Muscle layer of colon (tissue), 2 donors: ENCODE measurements around the gene PTPRH.

ENCODE experiments used
- H3K27ac ChIP-seq: one replicate; pipeline ENCODE4 v1.7.0; 2013; ENCODE audit warnings: low read depth, mild to moderate bottlenecking, low read length, moderate library complexity
- H3K27me3 ChIP-seq, 2 donors: one replicate each; pipeline ENCODE4 v1.7.0; 2013; ENCODE audit warnings: low read length in 2 of 2, mild to moderate bottlenecking in 2 of 2; ENCODE audit not compliant: insufficient read depth in 2 of 2, control insufficient read depth in 1 of 2
- H3K36me3 ChIP-seq: one replicate; pipeline ENCODE4 v1.7.0; 2013; ENCODE audit warnings: mild to moderate bottlenecking, low read length; ENCODE audit not compliant: insufficient read depth
- H3K4me1 ChIP-seq: one replicate; pipeline ENCODE4 v1.7.0; 2013; ENCODE audit warnings: mild to moderate bottlenecking, low read length; ENCODE audit not compliant: insufficient read depth
- H3K4me3 ChIP-seq, 2 donors: one replicate each; pipeline ENCODE4 v1.7.0; 2013; ENCODE audit warnings: low read length in 2 of 2, low read depth in 1 of 2, mild to moderate bottlenecking in 1 of 2, moderate library complexity in 1 of 2
- H3K9ac ChIP-seq: one replicate; pipeline ENCODE4 v1.7.0; 2013; ENCODE audit warnings: low read length
- H3K9me3 ChIP-seq: one replicate; pipeline ENCODE4 v1.7.0; 2013; ENCODE audit warnings: mild to moderate bottlenecking, low read length
- donor health status: abdominal sarcoma.
- donor health status: Adenocarcinoma of cecum.

PTPRH gene

GRCh38 chr19:55241143-55241934 lies 32.0 kb upstream of the PTPRH start:
- H3K9me3 ChIP-seq = no peaks in the 10 kb centered on the region
- H3K9ac ChIP-seq = no peak overlapping the region
- H3K4me1 ChIP-seq = no peaks in the 10 kb centered on the region
- no peaks in the 10 kb centered on the region for H3K27me3 ChIP-seq
- H3K4me3 ChIP-seq = no peak overlapping the region
- H3K36me3 ChIP-seq = peaks cover 84% of the 10 kb centered on the region
- H3K27ac ChIP-seq = no peak overlapping the region

- H3K4me1 ChIP-seq = no peaks in the 10 kb centered on the region
- no peak overlapping the region for H3K4me3 ChIP-seq
- H3K27me3 ChIP-seq = no peaks in the 10 kb centered on the region
- no peak overlapping the region for H3K27ac ChIP-seq
- no peaks in the 10 kb centered on the region for H3K9me3 ChIP-seq
- peaks cover 84% of the 10 kb centered on the region for H3K36me3 ChIP-seq
- no peak overlapping the region for H3K9ac ChIP-seq
Observed at GRCh38 chr19:55240713-55241020, 31.4 kb upstream of the PTPRH start.

DNA sequence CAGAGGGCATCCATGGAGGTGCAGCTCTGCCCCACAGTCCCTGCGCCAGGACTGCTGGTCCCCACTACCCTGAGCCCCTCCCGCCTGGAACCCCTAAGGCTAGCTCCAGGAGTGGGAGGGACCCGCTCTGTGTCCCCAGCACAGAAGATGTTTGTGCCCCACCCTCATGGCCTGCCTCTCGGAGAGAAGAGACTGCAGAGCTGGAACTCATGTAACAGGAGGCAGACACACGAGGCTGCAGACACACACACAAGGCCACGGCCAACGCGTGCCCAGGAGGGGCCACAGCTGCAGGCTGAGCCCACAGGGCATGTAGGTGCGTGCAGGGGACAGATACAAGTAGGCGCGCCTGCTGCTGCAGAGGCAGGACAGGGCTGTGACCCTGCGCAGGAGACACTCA lies 29.7 kb upstream of the PTPRH start:
- Histone ChIP-seq H3K4me1 (no peaks in the 10 kb centered on the region), H3K36me3 (peaks cover 82% of the 10 kb centered on the region), H3K9me3 (no peaks in the 10 kb centered on the region), H3K27ac (no peak overlapping the region), H3K9ac (no peak overlapping the region), H3K4me3 (no peak overlapping the region), H3K27me3 (no peaks in the 10 kb centered on the region)

DNA sequence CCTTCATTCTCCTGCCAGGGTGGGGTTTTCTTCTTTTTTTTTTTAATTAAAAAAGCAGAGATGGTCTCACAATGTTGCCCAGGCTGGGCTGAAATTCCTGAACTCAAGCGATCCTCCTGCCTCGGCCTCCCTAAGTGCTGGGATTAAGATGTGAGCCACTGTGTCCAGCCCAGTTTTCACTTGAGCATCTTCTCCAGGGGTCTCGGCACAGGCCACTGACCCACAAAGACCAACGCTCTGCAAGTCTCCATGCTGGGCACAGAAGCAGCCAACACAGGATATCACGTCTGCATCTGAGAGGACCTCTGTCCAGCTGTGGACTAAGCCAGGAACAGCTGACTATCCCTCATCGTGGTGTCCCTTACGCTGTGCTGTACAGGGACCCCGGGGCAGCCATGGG lies 28.7 kb upstream of the PTPRH start:
- no peaks in the 10 kb centered on the region for H3K4me1 ChIP-seq
- no peak overlapping the region for H3K27ac ChIP-seq
- H3K36me3 ChIP-seq = peaks cover 82% of the 10 kb centered on the region
- no peak overlapping the region for H3K4me3 ChIP-seq
- no peak overlapping the region for H3K9ac ChIP-seq
- H3K27me3 ChIP-seq = no peaks in the 10 kb centered on the region
- no peaks in the 10 kb centered on the region for H3K9me3 ChIP-seq

GRCh38 chr19:55232986-55233385 lies 23.7 kb upstream of the PTPRH start:
- no peaks in the 10 kb centered on the region for H3K9me3 ChIP-seq
- peaks cover 67% of the 10 kb centered on the region for H3K36me3 ChIP-seq
- H3K9ac ChIP-seq = no peak overlapping the region
- H3K4me1 ChIP-seq = peaks cover 7% of the 10 kb centered on the region
- H3K27ac ChIP-seq = no peak overlapping the region
- H3K4me3 ChIP-seq = no peak overlapping the region
- H3K27me3 ChIP-seq = no peaks in the 10 kb centered on the region

DNA sequence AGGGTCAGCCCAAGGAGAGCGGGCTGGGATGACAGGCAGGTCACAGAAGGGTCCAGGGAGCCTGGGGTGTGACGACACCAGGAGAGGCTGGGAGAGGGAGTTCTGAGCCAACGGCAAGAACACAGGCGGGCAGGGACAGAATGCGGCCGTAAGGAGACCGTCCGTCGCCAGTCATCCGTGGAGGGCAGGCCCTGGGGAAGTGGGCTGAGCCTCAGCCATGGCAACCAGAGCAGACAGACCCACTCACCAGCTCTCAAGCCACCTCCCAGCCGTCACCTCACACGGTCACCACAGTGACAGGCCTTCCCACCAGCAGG lies 22.9 kb upstream of the PTPRH start:
- H3K4me3 ChIP-seq = no peak overlapping the region
- H3K36me3 ChIP-seq = peaks cover 60% of the 10 kb centered on the region
- no peak overlapping the region for H3K9ac ChIP-seq
- no peaks in the 10 kb centered on the region for H3K9me3 ChIP-seq
- H3K4me1 ChIP-seq = peaks cover 12% of the 10 kb centered on the region
- H3K27ac ChIP-seq = no peak overlapping the region
- H3K27me3 ChIP-seq = no peaks in the 10 kb centered on the region

- Histone ChIP-seq H3K36me3 (peaks cover 60% of the 10 kb centered on the region), H3K4me3 (no peak overlapping the region), H3K4me1 (peaks cover 12% of the 10 kb centered on the region), H3K27me3 (no peaks in the 10 kb centered on the region), H3K27ac (no peak overlapping the region), H3K9ac (no peak overlapping the region), H3K9me3 (no peaks in the 10 kb centered on the region)
Observed at GRCh38 chr19:55231391-55232285, 22.3 kb upstream of the PTPRH start.

- no peak overlapping the region for H3K27ac ChIP-seq
- H3K9ac ChIP-seq = no peak overlapping the region
- no peaks in the 10 kb centered on the region for H3K27me3 ChIP-seq
- H3K4me3 ChIP-seq = no peak overlapping the region
- H3K36me3 ChIP-seq = peaks cover 60% of the 10 kb centered on the region
- no peaks in the 10 kb centered on the region for H3K9me3 ChIP-seq
- peaks cover 12% of the 10 kb centered on the region for H3K4me1 ChIP-seq
Observed at GRCh38 chr19:55230780-55231179, 21.5 kb upstream of the PTPRH start.

DNA sequence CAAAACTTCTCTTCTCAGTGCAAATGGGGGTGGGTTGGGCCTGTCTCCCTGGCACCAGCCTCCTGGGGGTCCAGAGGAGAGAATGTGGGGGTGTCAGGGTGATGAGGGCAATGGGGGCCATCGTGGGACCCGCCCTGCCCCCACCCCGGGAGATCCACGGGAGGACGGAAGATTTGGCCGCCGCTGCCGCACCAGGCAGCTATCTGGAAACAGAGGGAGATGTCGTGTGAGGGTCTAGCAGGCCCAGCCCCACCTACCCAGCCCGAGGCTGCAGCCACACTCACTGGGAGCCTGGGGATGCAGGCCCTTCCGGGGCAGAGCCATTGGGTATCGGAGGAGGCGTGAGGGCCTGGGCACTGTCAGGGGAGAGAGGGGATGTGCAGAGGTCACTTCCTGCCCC lies 21.0 kb upstream of the PTPRH start:
- Histone ChIP-seq H3K36me3 (peaks cover 59% of the 10 kb centered on the region), H3K27ac (no peak overlapping the region), H3K27me3 (no peaks in the 10 kb centered on the region), H3K4me3 (no peak overlapping the region), H3K9ac (no peak overlapping the region), H3K4me1 (peaks cover 12% of the 10 kb centered on the region), H3K9me3 (no peaks in the 10 kb centered on the region)

GRCh38 chr19:55229789-55230182 lies 20.5 kb upstream of the PTPRH start:
- Histone ChIP-seq H3K36me3 (peaks cover 54% of the 10 kb centered on the region), H3K9ac (no peak overlapping the region), H3K27ac (no peak overlapping the region), H3K9me3 (no peaks in the 10 kb centered on the region), H3K4me1 (peaks cover 12% of the 10 kb centered on the region), H3K4me3 (no peak overlapping the region), H3K27me3 (no peaks in the 10 kb centered on the region)

DNA sequence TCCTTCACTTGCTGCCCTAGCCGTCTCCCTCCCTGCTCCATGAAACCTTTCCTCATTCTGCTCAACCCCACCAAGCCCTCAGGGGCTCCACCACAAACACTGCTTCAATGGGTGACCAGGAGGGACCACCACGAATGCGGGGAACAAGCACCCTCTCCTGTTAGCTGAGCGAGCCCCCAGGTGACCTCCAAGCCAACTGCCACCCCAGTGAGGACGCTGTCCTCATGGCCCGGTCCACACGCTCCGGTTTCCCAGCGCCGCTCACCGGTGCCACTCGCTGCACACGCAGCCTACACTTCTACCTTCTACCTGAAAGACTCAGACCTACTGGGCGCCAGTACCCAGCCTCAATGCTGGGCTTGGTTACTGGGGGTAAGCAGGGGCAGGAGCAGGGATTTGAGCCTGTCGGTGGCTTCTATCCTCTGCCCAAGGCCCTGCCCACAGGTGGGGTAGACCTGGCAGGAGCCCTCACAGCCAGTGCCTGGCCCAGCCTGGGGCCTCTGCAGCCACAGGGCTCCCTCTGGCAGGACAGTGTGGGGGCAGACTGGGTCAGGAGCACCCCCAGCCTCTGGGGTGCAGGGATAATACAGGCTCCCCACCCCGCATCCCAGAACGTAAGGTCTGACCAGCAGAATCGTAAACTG lies 20.0 kb upstream of the PTPRH start:
- H3K9ac ChIP-seq = no peak overlapping the region
- peaks cover 50% of the 10 kb centered on the region for H3K36me3 ChIP-seq
- no peaks in the 10 kb centered on the region for H3K9me3 ChIP-seq
- H3K4me1 ChIP-seq = peaks cover 12% of the 10 kb centered on the region
- no peak overlapping the region for H3K27ac ChIP-seq
- no peaks in the 10 kb centered on the region for H3K27me3 ChIP-seq
- H3K4me3 ChIP-seq = no peak overlapping the region
